IPS DF 19.7 (cell line): ENCODE measurements around the gene ARIH1.
"Not testable (repeated sequence)": the region's sequence is repeated elsewhere in the genome, so short reads cannot be mapped to it uniquely, and the experiment has no call there.

Experiments
- DNase-seq: peaks from one replicate; pipeline ENCODE4 v3.0.0-alpha.2; 2013; ENCODE audit warnings: low read depth, low spot score

The ARIH1 gene

GRCh38 chr15:72599855-72600464, 125.8 kb downstream of the ARIH1 start:
- no peak for DNase-seq

GRCh38 chr15:72604794-72605193, 130.7 kb downstream of the ARIH1 start:
- DNase-seq, result peak; percentile 63

- not testable (repeated sequence) for DNase-seq
Measured at GRCh38 chr15:72608084-72608483, 134.0 kb downstream of the ARIH1 start.

DNA sequence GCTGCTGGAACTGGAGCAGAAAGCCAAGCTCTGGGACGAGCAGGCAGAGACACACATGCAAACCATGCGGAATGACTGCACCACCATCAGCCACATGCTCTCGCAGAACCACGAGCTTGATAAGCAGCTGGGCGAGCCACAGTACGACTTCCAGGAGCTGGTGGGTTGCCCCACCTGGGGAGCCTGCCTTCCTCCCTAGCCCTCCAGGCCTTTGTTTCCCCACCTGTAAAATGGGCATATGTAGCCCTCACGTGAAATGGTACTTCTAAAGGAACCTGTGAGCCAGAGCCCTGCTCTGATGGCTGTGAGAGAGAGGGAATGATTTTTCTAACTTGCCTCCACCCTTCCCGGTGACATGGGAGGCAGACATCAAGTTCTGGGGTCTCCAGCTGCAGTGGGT, 135.7 kb downstream of the ARIH1 start:
- DNase-seq, result no peak

DNA sequence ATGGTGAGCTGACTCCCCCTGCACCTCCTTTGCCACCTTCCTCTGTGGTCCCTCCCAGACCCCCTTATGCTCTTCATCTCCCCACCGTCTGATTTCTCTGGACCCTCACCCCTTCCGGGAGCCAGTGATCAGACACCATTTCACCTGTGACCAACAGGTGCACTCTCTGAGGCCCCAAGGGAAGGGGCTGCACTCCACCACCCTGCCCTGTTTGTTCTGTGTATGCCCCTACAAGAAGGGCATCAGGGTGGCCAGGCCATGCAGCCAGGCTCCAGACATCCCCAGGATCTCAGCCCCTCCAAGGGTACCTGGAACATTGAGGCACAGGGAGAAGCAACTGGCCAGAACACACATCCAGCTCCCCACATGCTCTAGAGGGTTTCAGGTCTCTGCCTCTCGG, 138.2 kb downstream of the ARIH1 start:
- not testable (repeated sequence) for DNase-seq

DNA sequence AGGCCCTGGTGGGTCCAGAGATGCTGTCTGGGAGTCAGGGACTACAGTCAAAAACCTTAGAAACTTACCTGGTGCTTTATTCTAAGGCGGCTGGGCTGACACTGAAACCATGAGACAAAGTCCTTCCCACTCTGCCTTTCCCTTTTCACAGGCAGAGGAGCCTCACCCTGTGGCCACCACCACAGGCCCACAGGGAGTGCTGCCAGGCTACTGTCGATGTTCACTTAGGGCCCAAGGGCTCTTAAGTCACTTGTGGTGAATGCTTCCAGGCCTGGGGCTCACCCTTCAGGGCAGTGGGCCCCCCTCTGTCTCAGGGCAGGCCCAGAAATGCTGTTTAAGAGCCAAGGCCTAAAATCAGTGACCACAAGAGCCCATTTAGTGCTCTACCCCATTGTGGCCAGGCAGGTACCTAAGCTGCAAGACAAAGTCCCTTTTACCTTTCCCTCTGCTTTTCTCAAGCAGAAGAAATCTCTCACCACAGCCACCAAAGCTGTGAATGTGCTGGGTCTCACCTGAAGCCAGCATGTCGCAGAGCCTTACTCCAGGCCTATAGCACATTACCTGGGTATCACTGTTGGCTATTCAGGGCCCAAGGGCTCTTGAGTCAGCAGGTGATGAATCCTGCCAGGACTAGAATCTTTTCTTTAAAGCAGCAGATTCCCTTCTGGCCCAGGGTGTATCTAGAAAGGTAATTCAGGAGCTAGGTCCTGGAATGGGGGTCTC, 140.8 kb downstream of the ARIH1 start:
- DNase-seq, result no peak

GRCh38 chr15:72615533-72616233, 141.6 kb downstream of the ARIH1 start:
- not testable (repeated sequence) for DNase-seq

- no peak for DNase-seq
Measured at GRCh38 chr15:72616491-72617210, 142.5 kb downstream of the ARIH1 start.

GRCh38 chr15:72623854-72624253, 149.7 kb downstream of the ARIH1 start:
- DNase-seq, result not testable (repeated sequence)

DNA sequence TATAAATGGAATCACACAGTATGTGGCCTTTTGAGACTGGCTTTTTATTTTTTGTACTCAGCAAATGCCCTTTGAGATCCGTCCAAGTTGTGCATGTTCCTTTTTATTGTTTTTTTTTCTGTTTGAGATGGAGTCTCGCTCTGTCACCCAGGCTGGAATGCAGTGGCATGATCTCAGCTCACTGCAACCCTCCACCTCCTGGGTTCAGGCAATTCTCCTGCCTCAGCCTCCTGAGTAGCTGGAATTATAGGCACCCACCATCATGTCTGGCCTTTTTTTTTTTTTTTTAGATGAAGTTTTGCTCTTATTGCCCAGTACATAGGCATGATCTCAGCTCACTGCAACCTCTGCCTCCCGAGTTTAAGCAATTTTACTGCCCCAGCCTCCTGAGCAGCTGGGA, 152.0 kb downstream of the ARIH1 start:
- not testable (repeated sequence) for DNase-seq

GRCh38 chr15:72628249-72629067, 154.3 kb downstream of the ARIH1 start:
- not testable (repeated sequence) for DNase-seq

- DNase-seq, result not testable (repeated sequence)
Measured at GRCh38 chr15:72629068-72629570, 155.0 kb downstream of the ARIH1 start.

- not testable (repeated sequence) for DNase-seq
Measured at GRCh38 chr15:72636519-72637282, 162.6 kb downstream of the ARIH1 start.

- not testable (repeated sequence) for DNase-seq
Measured at GRCh38 chr15:72639759-72640483, 165.8 kb downstream of the ARIH1 start.

DNA sequence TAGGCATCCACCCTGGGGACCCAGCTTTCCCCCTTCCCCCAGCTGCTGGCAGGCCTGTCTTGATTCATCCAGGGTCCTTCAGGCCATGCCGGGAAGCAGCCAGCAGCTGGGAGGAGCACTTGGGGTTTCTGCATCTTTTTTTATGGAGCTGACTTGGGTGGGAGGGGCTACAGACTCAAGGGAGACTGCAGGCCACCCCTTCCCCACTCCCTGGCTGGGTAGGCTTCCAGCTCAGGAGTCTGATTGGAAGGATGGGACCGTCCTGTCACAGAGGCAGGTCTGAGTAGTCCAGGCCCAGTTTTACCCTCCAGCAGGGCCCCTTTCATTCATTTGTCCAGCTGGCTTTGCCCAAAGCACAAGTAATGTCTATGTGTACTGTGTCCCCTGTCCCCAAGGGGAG, 168.1 kb downstream of the ARIH1 start:
- DNase-seq, result not testable (repeated sequence)

DNA sequence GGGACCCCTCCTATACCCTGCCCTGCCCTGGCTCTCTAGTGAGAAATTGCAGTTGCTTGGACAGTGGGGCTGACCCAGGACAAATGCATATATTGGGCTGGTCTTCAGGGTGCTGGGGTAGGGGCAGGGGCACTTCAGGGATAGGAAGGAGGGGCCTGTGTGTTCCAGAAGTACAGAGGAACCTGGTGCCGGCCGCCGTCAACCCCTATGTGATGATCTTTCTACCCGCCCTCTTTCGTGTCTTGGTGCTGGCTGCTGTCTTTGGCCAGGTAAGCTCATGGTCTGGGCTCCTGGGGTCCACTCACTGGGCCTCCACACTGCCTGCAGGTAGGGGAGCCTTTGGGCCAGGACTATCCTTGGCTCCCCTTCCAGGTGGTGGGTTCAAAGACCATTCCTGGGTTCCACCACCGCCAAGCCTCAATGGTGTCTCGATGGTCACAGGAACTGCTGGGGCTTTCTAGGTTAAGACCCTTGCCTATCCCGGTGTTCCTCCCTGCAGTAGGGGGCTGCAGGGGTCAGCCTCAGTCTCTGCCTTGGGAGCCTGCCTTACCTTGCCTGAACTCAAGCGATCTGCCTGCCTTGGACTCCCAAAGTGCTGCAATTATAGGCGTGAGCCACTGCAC, 174.6 kb downstream of the ARIH1 start:
- not testable (repeated sequence) for DNase-seq
